IMR-90 (cell line): Measurements from ENCODE around the gene ACACA.

Experiments used
- MAFK ChIP-seq: IDR thresholded peaks from 2 replicates; pipeline ENCODE4 v1.6.1; 2012; ENCODE audit warnings: low read depth, low read length, improper control_type of control experiment
- MAZ ChIP-seq: IDR thresholded peaks from 2 replicates; pipeline ENCODE4 v1.6.1; 2012; ENCODE audit warnings: low read depth, mild to moderate bottlenecking, low read length, improper control_type of control experiment, moderate library complexity, borderline replicate concordance
- RAD21 ChIP-seq: IDR thresholded peaks from 2 replicates; pipeline ENCODE4 v1.6.1; 2012; ENCODE audit warnings: low read length, improper control_type of control experiment
- RFX5 ChIP-seq: IDR thresholded peaks from 2 replicates; pipeline ENCODE4 v1.8.0; 2012; ENCODE audit warnings: low read depth, mild to moderate bottlenecking, low read length, moderate library complexity
- TF ChIP-seq, protein P1 (sequence below): conservative IDR thresholded peaks from 2 replicates; pipeline ENCODE4 v1.5.1; 2012; ENCODE audit warnings: mild to moderate bottlenecking, low read depth, low read length, improper control_type of control experiment
- TF ChIP-seq, protein P2 (sequence below): fragments of 150-350 bp; IDR thresholded peaks from 2 replicates; pipeline ENCODE4 v1.6.1; 2017; ENCODE audit warnings: mild to moderate bottlenecking, antibody characterized with exemption, low read length, low read depth

GRCh38 chr17:37123386-37123785 lies 283.2 kb downstream of the ACACA start:
- TF ChIP-seq MAZ (no peak), RFX5 (no peak), RAD21 (no peak), MAFK (no peak)
- TF ChIP-seq, protein P1, sequence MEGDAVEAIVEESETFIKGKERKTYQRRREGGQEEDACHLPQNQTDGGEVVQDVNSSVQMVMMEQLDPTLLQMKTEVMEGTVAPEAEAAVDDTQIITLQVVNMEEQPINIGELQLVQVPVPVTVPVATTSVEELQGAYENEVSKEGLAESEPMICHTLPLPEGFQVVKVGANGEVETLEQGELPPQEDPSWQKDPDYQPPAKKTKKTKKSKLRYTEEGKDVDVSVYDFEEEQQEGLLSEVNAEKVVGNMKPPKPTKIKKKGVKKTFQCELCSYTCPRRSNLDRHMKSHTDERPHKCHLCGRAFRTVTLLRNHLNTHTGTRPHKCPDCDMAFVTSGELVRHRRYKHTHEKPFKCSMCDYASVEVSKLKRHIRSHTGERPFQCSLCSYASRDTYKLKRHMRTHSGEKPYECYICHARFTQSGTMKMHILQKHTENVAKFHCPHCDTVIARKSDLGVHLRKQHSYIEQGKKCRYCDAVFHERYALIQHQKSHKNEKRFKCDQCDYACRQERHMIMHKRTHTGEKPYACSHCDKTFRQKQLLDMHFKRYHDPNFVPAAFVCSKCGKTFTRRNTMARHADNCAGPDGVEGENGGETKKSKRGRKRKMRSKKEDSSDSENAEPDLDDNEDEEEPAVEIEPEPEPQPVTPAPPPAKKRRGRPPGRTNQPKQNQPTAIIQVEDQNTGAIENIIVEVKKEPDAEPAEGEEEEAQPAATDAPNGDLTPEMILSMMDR: no peak
- TF ChIP-seq, protein P2, sequence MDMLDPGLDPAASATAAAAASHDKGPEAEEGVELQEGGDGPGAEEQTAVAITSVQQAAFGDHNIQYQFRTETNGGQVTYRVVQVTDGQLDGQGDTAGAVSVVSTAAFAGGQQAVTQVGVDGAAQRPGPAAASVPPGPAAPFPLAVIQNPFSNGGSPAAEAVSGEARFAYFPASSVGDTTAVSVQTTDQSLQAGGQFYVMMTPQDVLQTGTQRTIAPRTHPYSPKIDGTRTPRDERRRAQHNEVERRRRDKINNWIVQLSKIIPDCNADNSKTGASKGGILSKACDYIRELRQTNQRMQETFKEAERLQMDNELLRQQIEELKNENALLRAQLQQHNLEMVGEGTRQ: no peak
